ENCODE results near the gene BRF1.

GRCh38 chr14:105317546-105317945, 16.7 kb upstream of the BRF1 start:
- no peak for TF ChIP-seq CTCF (conservative IDR thresholded peaks at IDR 0.05; ENCODE audit: low read length)
- no peak for TF ChIP-seq EZH2phosphoT487 (IDR thresholded peaks at IDR 0.05; ENCODE audit: borderline replicate concordance)
